DMS79 (cell line): ENCODE measurements around the gene HYCC2.
"Not testable (repeated sequence)": the region's sequence is repeated elsewhere in the genome, so short reads cannot be mapped to it uniquely, and the experiment has no call there.

Source experiments
- DNase-seq: peaks from one replicate; lab custom pipeline; 2025; lab: John Stamatoyannopoulos, UW

The HYCC2 gene

DNA sequence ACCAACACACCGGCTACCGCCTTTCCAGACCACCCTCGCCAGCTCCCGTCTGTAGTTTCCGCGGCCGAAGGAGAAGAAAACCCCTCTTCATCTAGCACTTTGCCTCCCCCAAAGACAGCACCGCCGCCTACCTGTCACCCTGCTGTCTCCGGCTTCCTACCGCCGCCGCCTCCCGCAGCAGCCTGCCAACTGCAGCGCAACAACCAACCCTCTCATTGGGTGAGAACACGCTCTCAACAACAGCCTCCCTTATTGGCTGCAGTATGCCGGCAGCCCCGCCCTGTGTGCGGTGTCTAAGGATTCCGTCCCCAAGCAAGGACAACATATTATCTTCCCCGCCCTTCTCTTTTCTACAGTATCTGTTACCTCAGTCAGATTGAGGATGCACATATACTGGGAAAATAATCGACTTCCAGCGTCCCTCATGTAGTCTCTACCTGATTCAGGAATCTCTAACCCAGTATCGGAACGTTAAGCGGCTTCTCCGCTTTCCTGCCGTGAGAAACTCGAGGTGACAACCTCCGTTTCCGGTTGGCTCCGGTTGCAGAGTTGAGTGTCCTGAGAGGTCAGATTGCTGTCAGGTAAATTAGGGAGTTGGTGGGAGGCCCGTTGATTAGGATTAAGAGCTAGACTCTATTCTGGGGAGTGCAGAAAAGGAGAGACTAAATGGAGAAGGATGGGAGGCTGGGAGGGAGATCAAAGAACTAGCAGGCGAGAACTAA lies at the start of gene HYCC2, which contains the start of gene NDUFB3:
Gene HYCC2 (minus strand): TSS at position 193 of the 722 bp plus-strand sequence. CDS start 47,662 bp downstream, outside the sequence.
Gene NDUFB3 (plus strand): TSS at position 523 of the 722 bp plus-strand sequence. CDS start 6,882 bp downstream, outside the sequence.
- DNase-seq, result peak; percentile 80

DNA sequence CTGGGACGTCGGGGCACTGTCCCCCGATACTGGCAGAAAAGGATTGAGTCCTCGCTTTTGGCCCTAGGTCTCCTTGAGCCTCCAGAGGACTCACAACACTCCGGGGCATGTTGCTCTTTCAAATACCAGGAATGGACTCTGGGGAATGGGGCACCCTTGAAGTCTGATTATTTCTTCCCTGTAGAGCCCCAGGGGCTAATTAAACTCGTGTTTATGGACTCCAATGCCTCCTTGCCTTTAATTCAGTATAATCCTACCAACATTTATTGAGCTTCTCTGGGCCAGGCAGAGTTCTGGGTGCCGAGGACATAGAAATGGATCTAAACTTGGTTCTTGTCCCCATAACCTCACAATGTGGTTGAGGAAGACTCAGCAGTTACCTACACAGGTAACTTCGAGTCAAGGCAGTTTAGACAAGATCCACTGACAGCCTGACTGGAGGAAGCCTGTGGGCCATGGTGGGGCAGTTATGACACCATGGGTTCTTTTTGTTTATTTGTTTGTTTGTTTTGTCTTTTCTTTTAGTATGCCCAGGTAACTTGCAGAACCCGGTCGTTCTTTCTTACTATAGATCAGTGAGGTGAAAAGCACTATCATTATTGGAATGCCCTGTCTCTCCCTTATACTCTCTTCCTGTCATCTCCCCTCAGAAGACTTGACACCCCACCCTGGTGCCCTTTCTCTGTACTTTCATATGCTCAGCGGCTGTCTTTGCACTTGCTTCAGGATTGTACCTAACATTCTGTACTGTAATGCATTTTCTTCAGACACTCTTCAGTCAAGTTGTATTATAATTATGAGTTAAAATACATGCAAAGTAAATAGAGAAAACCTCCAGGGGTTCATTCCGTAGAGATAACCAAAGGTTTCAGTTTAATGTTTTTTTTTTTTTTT lies 47.7 kb upstream of the HYCC2 start:
- DNase-seq, result peak; percentile 79

DNA sequence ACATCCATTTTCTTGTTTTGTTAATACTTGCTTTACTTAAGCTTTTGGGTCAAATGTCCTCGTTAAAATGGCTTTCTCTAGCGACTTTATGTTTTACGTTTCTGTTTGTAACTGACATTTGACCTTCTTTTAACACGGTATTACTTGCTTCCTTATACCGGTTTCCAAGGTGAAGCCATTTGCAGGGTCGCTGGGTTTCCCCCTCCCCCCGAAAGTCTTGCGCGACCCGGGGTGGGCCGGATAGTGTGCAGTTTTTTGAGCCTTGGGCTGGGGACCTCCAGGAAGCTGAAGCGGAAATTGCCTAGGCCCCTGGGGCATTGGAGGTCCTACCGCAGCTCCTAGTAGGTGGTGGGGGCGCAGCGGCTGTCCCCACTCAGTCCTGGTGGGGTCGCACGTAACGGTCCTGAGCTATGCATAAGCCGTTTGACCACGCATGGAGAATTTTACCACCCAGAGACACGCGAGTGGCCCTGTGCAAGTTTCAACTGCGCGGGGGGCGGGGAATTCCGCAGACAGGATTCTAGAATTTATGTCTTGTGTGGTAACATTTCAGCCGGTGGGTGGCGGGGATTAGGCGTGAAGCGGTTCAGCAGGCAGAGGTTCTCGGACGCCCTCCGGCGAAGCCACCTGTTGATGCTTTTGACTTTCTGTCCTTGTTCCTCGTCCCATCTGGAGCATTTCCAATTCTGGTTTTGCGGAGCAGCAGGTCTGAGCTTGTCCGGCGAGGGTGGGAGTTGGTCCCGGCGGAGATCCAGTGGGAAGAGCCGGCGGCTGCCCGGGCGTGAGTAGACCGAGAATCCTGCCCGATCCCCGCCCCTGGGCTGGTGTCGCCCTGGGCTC lies 46.9 kb upstream of the HYCC2 start:
- peak; percentile 79 for DNase-seq

DNA sequence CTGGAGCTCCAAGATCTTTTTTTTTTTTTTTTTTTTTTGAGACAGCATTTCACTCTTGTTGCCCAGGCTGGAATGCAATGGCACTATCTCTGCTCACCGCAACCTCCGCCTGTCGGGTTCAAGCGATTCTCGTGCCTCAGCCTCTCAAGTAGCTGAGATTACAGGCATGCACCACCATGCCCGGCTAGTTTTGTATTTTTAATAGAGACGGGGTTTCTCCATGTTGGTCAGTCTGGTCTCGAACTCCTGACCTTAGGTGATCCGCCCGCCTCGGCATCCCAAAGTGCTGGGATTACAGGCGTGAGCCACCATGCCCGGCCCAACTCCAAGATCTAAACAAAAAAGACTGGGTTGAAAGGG lies 46.2 kb upstream of the HYCC2 start:
- DNase-seq, result not testable (repeated sequence)

DNA sequence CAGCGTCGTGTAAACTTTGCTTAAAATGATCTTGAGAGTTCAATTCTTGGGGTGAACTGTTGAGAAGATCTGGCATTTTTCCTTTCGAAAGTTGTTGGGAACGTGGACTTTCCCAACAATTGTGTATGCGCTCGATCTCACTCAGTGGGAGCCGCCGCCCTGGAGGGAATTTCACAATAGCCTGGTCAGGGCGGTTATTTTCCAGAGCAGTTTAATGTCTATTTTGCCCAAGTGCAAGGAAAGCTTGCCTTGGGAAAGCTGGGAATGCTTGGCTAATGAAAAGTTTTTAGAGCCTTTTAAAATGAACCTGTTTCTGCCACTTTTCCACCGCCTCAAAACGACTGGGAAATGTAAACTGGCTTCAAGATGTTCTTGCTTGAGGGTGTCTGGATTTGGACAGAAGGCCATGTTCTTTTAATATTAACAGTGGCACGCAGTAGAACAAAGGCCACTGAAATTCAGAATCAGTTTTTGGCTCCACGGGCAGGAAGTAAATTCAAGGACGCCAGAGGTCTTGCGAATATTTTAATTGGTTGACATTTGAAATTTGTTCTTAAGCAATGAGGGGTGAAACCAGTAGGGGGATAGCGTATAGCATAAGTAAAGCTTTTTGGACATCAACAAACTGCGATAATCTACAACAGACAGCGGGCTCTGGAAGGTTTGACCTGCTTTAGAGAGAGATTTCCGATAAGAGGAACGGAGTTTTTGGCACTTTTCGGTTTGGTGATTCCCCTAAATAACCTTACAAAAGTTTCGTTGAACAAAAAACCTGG lies 45.7 kb upstream of the HYCC2 start:
- DNase-seq, result peak; percentile 71

DNA sequence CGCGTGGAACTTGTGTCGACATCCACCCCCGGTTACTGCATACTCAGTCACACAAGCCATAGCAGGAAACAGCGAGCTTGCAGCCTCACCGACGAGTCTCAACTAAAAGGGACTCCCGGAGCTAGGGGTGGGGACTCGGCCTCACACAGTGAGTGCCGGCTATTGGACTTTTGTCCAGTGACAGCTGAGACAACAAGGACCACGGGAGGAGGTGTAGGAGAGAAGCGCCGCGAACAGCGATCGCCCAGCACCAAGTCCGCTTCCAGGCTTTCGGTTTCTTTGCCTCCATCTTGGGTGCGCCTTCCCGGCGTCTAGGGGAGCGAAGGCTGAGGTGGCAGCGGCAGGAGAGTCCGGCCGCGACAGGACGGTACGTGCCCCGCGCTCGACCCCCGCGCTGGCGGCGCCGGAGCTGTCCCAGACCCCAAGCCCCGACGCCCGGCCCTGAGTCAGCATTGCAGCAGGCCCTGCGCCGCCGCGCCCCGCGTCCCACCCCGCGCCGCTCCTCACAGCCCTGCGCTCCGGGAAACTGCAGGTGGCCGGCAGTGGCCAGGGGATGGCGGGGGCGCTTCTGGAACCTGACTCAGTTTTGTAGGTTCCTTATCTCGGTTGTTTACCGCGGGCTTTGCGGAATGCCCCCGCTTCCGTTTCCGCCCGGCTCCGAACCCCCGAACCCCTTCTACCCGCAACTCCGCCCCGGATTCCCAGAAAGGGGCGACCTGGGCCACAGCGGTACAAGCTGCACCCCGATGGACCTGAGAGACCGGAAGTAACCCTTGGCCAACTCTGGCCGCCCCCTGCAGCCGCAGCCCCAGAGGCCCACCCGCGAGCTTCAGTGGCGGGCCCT lies 44.9 kb upstream of the HYCC2 start, which contains the start of gene CFLAR:
Gene CFLAR (plus strand): TSS at position 50 of the 844 bp plus-strand sequence. CDS start 13,702 bp downstream, outside the sequence.
- peak; percentile 35 for DNase-seq

DNA sequence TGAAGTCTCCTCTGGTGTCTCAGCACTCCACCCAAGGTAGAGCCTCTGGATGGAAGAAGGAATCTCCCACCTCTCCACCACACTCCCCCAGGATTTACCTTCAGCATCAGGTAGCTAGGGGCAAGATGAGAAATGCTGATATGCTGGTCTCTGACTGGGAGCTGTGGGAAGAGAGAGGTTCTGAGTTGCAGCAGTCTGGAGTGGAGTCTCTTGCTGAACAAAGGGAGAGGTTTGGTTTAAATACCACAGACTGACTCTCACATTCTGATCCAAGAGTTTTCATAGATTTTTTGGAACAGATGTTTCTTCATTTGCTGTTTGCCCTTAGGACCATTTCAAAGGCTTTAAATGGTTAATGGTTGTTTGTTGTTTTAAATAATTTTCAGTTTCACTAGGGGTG lies 43.4 kb upstream of the HYCC2 start:
- DNase-seq, result no peak

DNA sequence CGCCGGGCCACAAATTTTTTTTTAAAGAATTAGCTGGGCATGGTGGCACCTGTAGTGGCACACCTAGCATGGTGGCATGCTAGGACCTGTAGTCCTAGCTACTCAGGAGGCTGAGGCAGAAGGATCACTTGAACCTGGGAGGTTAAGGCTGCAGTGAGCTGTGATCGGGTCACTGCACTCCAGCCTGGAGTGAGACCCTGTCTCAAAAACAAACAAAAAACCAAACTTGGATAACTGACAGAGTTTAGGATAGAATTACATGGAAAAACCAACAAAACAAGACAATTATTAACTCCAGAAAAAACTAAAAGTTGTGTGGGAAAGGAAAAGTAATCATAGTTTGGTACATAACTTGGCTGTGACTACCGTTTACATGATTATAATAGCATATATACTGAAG lies 42.9 kb upstream of the HYCC2 start:
- no peak for DNase-seq

DNA sequence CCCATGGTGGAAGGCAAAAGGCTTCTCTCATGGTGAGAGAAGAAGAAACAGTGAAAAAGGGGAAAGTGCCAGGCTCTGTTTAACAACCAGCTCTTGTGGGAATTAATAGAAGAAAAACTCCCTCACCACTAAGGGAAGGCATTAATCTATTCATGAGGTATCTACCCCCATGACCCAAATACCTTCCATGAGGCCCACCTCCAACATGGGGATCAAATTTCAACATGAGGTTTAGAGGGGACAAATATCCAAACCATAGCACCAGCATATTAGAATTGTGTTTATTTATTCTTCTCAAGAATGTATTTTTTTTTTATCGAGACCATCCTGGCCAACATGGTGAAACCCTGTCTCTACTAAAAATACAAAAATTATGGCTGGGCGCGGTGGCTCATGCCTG lies 39.6 kb upstream of the HYCC2 start:
- no peak for DNase-seq

DNA sequence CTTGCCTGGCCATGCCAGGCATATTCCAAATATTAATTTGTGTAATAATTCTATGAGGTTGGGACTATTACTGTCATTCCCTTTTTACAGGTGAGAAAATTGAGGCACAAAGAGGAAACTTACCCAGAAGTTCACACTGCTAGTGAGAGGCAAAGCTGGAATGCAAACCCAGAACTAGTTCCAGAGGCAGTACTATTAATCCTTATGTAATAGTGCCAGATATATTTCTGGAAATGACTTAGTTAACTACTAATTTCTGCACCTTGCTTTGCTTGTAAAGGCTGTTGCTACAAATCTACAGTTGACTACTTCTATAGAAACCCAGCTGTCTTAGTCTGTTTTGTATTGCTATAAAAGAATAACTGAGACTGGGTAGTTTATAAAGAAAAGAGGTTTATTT lies 39.1 kb upstream of the HYCC2 start:
- DNase-seq, result no peak

DNA sequence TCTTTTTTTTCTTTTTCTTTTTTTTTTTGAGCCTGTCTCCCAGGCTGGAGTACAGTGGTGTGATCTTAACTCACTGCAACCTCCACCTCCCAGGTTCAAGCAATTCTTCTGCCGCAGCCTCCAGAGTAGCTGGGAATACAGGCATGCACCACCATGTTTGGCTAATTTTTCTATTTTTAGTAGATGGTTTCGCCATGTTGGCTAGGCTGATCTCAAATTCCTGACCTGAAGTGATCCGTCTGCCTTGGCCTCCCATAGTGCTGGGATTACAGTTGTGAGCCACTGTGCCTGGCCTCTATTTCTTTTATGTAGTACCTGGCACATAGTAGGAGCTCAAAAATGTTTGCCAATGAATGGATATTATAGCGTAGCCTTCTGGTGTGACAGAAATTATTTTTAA lies 37.7 kb upstream of the HYCC2 start:
- DNase-seq, result no peak

DNA sequence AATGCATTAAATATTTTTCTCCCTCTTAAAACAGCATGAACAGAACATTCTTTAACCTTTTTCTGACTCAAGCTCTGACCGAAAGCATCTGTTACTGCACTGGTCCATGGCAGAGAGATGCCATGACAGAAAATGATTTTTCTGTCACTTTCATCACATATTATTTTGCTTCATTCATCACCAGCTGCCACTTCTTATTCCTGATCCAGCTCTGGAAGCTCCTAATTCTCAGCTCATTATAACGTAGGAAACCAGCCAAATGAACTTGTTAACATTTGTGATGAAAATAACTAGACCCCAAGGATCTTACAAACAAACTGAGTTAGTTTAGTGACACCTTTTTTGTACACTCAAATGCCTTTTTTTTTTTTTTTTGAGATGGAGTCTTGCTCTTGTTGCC lies 36.9 kb upstream of the HYCC2 start:
- no peak for DNase-seq

DNA sequence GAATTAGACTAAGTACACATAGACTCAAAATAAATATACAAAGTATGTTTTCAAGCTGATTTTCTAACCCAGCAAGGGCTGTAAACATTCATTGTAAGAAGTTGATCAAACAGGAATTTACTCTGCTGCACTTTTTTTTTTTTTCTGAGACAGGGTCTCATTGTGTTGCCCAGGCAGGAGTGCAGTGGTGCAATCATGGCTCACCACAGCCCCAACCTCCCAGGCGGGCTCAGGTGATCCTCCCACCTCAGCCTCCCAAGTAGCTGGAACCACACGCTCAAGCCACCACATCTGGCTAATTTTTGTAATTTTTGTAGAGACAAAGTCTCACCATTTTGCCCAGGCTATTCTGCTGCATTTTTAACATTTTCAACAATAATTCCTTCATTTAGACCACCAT lies 36.2 kb upstream of the HYCC2 start:
- no peak for DNase-seq

DNA sequence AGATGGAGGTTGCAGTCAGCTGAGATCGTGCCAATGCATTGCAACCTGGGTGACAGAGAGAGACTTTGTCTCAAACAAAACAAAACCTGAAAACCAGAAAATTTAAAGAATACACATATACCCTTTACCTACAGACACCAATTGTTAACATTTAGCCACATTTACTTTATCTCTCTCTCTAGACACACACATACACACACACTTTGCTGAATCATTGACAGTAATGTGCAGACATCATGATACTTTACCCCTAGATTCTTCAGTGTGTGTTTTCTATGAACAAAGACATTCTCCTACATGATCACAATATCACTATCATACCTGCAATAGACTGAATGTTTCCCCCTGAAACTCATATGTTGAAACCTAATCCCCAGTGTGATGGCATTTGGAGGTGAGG lies 34.3 kb upstream of the HYCC2 start:
- no peak for DNase-seq

DNA sequence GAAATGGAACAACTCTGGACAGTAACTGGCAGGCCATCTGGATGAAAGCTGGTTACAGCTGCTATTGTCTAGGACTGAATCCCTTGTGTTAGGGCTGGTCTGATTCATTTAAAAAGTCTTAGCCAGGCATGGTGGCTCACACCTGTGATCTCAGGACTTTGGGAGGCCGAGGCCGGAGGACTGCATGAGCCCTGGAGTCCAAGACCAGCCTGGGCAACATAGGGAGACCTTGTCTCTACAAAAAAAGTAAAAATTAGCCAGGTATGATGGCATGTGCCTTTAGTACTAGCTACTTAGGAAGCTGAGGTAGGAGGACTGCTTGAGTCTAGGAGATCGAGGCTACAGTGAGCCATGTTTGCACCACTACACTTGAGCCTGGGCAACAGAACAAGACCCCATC lies 29.0 kb upstream of the HYCC2 start:
- no peak for DNase-seq

DNA sequence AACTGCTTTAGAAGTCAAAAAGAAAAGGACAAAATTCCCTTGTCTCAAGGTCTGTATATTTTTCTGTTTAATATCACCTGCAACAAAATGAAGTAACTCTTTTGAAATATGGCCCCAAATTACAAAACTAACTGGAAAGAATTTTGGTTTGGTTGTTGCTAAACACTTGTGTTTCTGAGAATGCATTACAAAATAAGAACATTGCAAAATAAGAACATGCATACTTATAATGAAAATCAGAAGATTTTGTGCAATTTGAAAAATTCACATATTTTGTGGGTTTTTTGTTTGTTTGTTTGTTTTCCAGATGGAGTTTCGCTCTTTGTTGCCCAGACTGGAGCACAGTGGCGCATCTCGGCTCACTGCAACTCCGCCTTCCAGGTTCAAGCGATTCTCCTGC lies 22.1 kb upstream of the HYCC2 start:
- no peak for DNase-seq

DNA sequence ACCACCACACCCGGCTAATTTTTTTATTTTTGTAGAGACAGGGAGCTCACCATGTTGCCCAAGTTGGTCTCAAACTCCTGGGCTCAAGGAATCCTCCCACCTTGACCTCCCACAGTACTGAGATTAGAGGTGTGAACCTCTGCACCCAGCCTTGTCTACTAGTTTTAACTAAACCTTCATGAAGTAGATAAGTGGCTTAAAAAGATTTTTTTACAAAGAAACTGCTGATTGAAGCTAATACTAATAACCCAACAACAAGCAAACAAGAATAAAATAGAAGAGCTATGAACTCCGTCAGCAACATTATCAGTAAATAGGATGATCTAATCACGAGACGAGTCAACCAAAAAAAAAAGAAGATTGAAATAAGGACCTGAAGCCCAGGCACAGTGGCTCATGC lies 19.1 kb upstream of the HYCC2 start:
- DNase-seq, result no peak

DNA sequence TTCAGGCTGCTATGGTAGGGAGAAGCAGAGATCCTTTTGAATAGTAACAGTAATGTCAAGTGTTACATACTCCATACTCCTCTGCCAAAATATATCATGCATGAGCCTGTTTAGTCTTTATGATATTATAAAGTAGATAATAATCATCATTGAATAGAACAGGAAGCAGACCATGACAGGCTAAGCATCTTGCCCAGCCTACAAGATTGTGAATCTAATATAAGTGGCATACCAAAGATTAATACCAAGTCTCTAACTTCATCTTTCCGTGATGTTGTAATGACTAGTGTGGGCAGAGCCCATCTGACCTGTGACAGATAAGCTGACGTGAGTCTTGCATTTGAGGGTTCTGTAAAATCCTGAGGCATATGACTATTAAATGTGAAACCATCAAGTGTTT lies 13.4 kb upstream of the HYCC2 start:
- DNase-seq, result peak; percentile 52

DNA sequence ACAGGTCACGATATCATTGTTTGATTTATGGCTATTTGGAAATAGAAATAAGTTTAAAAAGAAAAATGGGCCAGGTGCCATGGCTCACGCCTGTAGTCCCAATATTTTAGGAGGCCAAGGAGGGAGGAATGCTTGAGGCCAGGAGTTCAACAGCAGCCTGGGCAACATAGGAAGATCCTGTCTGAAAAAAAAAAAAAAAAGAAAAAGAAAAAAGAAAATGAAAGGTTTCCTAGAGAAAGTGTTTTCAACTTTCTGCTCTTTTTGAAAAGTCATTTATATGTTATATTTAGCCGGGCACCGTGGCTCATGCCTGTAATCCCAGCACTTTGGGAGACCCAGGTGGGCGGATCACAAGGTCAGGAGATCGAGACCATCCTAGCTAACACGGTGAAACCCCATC lies 3.5 kb upstream of the HYCC2 start:
- DNase-seq, result no peak

DNA sequence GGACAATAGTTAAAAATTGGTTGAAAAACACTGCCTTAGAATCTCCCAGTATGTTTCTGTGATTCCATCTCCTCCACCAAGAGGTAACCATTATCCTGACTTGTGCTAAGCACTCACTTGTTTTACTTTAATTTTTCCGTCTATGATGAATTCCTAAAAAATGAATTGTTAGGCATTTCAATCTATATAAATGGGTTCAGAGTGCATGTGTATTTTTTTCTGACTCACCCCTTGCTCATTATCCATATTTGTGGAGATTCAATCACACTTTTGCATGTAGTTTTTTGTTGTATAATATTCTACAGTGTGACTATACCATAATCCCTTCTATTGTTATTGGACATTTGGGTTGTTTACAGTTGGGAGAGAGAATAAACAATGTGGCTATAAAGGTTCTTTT lies 1.6 kb upstream of the HYCC2 start:
- no peak for DNase-seq

DNA sequence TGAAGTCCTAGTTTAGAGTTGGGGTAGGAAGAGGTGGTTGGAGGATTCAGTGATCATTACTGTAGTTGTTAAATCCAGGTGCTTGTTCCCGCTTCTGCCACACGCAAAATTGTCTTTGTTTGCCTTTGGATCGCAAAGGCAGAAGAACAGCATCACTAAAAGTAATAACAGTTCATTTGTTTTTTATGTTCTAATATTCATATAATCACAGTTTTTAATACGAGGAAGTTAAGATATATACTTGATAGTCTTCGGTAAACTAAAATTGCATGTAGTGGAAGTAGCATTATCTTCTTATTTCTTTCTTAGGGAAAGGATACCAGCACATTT lies 695 bp upstream of the HYCC2 start:
- DNase-seq, result no peak
